Ureter (tissue), 1 donor: Measurements from ENCODE around the gene HABP2. TPM values are rescaled to one million over a fixed set of nuclear protein-coding genes. Genes with fewer than 3 reads are reported as not detected.

Experiments
- DNase-seq: peaks from one replicate; pipeline ENCODE4 v3.0.0-alpha.2; 2020; ENCODE audit warnings: low spot score
- total RNA-seq: library from RNA; stranded (reverse); gene quantifications from one replicate; pipeline ENCODE4 v1.2.4, GENCODE V29; 2023
- donor health status: DM: yes; HTN: yes; CAD: no.

The HABP2 gene
- total RNA-seq, 1 donor from 2014 or later: 0.23 TPM

- DNase-seq: no peak
Measured at GRCh38 chr10:113527211-113527906, 25.5 kb upstream of the HABP2 start.

DNA sequence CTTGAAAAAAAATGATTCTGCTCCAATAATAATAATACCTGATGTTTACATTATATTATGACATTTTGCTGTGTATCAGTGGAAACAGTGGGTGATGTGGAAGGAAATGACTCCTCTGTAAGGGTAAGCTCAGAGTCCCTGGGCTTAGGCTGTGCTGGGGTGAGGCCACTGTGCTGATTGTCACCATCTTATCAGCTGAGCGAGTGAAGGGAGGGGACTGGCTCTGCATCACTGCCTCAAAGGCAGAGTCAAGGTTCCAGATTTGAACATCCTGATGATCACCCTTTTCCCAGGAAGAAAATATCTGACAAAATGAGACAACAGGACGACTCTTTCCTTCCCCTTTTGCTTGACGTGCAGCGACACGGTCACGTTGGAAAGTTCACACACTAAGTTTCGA is 24.0 kb upstream of the HABP2 start:
- no peak for DNase-seq

DNA sequence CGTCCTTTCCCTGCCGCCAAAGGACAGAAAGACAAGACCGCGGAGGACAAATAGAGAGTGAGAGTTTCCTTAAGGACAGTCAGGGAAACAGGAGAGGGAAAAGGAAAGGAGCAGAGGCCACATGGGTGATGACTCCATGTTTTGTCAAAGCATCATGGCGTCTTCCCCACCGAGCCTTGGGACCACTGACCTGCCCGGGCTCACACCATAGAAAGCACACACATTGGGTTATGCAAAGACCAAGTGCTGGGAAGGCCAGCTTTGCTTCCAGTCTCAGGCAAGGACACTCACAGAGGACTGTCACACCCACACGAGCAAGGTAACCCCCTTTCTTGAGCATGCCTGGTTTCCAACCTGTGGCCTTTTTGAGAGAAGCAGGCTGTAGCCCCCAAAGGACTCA is 23.3 kb upstream of the HABP2 start:
- DNase-seq: no peak

DNA sequence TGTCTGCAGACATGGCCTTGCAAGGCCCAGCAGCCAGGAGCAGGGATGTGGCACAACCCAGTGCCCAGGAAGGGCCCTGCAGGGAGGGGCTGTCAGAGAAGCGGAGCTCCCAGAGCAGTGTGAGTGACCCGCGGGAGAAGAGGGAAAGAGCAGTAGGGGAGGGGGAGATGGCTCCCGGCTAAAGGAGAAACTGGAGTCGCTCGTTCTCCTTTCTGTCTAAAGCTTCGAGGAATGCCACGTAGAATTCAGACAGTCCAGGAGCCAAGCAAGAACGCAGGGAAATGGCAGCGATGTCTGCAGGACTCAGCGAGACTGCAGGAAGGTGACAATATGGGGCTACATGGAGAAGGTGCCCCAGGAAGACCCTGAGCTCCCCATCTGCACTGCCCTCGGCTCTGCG is 22.4 kb upstream of the HABP2 start:
- no peak for DNase-seq

GRCh38 chr10:113532724-113533123 is 20.1 kb upstream of the HABP2 start:
- no peak for DNase-seq

DNA sequence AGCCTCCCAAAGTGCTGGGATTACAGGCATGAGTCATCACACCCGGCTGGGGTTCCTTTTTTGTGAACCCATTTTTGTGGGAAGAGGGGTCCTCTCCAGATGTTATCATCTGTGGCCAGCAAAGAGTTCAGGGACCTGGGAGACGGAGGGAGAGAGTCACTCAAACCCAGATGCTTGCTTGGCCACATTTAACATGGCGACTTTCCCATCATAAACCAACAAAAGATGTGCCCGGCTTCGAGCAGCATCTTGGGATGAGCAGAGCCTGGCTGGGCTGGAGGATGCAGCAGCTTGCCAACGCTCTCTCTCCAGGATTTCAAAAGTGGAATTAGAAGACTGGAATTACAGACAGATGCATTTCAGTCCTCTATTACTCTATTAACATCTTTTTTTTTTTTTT is 19.1 kb upstream of the HABP2 start:
- no peak for DNase-seq

- DNase-seq: no peak
Measured at GRCh38 chr10:113534423-113534822, 18.4 kb upstream of the HABP2 start.

GRCh38 chr10:113537672-113538071 is 15.2 kb upstream of the HABP2 start:
- no peak for DNase-seq

GRCh38 chr10:113538151-113538550 is 14.7 kb upstream of the HABP2 start:
- no peak for DNase-seq

- no peak for DNase-seq
Measured at GRCh38 chr10:113539789-113540188, 13.1 kb upstream of the HABP2 start.

- no peak for DNase-seq
Measured at GRCh38 chr10:113540845-113541548, 11.9 kb upstream of the HABP2 start.

GRCh38 chr10:113541549-113541927 is 11.3 kb upstream of the HABP2 start:
- DNase-seq: no peak

- DNase-seq: no peak
Measured at GRCh38 chr10:113543107-113543955, 9.5 kb upstream of the HABP2 start.

GRCh38 chr10:113544392-113544791 is 8.5 kb upstream of the HABP2 start:
- DNase-seq: no peak

DNA sequence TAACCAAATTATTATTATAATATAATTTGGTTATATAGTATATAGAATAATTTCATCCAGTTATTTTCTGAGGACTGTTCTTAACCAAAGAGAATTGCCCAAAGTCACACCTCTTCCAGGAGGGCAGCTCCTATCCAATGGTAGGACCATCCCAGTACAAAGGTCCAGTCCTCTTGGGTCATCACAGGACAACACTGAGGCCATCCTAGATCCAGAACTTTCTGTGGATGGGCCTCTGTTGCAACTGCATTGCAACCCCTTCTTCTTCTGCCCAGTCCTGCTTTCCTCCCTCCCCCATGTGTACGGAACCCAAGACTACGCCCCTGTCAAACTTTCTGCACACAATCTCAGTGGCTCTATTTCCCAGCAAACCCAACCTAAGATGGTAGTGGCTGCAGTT is 5.4 kb upstream of the HABP2 start:
- no peak for DNase-seq

DNA sequence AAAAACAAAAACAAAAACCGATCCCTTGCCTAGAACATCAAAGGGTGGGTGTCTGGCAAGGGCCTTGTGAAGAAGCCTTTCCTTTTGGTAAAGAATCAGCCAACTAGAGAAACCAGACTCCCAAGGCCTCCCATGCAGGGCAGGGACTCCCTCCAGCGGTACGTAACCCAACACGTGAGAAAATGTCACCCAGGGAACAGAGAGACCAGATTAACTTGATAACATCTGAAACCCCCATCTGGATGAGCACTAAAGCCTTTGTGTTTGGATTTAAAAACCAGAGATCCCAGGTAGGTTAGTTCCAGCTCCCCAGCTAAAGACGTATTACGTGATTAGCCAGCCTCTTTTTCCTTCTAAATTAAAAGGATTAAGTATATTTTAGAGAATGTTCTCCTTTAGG is 3.0 kb upstream of the HABP2 start:
- DNase-seq: no peak

DNA sequence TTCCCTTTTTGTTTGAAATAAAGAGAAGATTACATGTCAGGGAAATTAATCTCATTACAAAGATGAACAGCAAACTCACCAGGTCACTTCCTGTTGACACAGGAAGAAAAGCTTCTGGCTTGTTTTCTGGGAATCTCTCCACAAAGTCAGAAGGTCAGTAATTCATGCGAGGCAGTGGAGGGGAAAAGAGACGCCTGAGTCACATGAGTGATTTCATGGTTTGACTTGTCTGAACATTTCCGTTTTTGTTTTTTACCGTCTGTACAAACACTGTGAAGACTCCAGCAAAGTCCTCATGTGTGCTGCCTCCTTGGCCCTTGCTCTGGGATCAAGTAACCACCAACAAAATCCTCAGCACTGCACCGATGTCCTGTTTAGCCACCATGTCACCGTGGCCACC is 2.5 kb upstream of the HABP2 start:
- DNase-seq: no peak

GRCh38 chr10:113552014-113552413 is 839 bp upstream of the HABP2 start:
- peak; percentile 58 for DNase-seq

DNA sequence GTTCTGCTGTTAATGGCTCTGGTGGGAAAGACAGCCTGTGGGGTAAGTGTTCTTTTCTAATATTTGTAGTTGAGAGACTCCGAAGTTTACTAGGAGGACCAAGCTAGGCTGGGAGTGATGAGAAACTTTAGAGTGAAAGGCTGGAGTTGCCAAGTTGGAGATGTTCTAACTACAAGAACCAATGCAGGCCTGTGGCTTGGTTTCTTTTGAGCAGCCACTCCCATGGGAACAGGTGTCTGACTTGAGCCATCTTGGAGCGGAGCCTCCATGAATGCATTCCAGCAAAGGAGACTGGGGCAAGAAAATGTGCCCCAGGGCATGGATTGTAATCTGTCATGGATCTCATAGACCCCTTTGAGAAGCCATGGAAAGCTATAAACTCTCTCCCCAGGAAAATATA is 296 bp downstream of the HABP2 start:
- no peak for DNase-seq

DNA sequence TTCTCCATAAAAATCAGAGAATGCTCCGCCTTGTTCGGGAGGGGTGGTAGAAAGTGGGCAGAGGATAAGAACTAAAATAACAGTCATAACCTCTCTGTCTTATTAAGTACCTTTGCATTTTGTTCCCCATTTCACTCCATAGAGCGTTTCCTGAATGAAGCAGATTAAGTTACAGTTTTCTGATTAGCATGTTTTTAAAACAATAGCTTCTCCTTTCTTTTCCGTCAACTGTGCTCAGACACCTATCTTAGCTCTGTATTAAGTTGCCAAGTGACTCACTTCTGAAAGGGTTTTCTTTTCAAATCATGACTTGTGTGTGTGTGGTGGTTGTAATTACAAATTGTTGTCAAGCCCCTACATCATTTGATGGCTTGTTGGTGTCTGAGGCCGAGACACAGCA is 1.4 kb downstream of the HABP2 start:
- DNase-seq: no peak

GRCh38 chr10:113555245-113555644 is 2.4 kb downstream of the HABP2 start:
- no peak for DNase-seq

- no peak for DNase-seq
Measured at GRCh38 chr10:113555751-113556150, 2.9 kb downstream of the HABP2 start.

GRCh38 chr10:113557424-113557862 is 4.6 kb downstream of the HABP2 start:
- peak; percentile 54 for DNase-seq
